Subcutaneous adipose tissue (tissue), 4 donors: ENCODE results near the gene THSD4. TPM values are rescaled to one million over a fixed set of nuclear protein-coding genes. Genes with fewer than 3 reads are reported as not detected.

Source experiments
- total RNA-seq, 4 donors: library from RNA; depleted of rRNA; stranded (reverse); fragments of >200 nt; gene quantifications; one replicate each; pipeline ENCODE4 v1.1.0, GENCODE V29; 2016
- TF ChIP-seq, protein P1 (sequence below): fragments of 450-650 bp; IDR thresholded peaks from one replicate; pipeline ENCODE4 v1.5.1; 2016; ENCODE audit warnings: low read depth, mild to moderate bottlenecking, control low read depth, antibody characterized with exemption, moderate library complexity

THSD4 gene
- total RNA-seq, 4 donors from 2014 or later: 0.17 to 0.94 (median 0.63) TPM

DNA sequence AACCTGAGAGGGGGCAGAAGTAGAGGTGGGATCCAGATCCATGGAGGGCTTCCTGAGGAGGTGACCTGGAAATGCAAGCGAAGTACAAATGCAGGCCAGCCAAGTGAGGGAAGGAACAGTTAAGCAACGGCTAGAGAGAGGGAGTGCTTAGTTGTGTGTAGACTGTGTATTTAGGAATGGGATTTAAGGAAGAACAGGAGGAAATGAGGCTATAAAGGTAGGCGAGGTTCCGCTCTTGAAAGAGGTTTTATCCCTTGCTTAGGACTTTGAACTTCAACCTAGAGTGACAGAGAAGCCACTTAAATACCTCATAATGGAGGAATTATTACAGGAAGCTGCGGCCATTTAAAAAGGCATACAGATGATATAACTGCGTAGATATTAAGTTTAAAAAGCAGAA, 295.1 kb downstream of the THSD4 start:
- TF ChIP-seq, protein P1, sequence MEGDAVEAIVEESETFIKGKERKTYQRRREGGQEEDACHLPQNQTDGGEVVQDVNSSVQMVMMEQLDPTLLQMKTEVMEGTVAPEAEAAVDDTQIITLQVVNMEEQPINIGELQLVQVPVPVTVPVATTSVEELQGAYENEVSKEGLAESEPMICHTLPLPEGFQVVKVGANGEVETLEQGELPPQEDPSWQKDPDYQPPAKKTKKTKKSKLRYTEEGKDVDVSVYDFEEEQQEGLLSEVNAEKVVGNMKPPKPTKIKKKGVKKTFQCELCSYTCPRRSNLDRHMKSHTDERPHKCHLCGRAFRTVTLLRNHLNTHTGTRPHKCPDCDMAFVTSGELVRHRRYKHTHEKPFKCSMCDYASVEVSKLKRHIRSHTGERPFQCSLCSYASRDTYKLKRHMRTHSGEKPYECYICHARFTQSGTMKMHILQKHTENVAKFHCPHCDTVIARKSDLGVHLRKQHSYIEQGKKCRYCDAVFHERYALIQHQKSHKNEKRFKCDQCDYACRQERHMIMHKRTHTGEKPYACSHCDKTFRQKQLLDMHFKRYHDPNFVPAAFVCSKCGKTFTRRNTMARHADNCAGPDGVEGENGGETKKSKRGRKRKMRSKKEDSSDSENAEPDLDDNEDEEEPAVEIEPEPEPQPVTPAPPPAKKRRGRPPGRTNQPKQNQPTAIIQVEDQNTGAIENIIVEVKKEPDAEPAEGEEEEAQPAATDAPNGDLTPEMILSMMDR: no peak

DNA sequence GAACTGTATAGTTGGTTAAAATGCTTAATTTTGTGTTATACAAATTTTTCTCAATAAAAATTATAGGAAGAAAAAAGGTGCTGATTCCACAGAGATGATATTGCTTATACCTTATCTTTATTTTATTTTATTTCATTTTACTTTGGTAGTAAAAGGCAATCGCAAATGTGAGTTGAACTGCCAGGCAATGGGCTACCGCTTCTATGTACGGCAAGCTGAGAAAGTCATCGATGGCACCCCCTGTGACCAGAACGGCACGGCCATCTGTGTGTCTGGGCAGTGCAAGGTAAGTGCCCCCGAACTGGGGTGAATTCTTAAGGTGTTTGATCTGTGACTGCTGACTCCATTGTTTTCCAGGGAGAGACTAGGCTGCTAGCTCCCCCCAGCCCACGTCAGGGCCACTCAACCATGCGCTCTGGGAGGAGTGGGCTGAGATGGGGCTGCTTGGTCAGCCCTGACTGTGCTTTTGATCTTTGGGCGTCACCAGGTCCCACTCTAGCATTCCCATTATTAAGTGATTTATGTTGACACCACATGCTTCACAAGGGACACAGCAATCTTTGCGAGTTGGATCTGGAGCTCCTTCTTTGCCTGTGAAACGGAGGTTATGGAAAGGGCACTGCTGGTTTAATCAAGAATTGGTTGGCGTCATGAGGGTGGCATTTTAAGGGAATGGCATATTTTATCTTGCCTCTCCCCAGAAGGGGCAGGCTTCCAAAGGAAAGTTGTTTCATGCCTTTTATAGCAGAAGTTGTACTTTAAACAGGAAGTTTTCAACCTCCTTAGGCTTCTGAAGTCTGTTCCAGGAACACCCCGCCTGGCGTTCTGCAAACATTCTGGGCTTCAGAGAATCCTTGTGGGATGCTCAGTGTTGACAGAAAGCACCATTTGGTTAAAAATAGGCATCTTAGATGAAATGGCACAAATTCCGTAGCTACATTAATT, 296.5 kb downstream of the THSD4 start:
- TF ChIP-seq, protein P1: no peak

DNA sequence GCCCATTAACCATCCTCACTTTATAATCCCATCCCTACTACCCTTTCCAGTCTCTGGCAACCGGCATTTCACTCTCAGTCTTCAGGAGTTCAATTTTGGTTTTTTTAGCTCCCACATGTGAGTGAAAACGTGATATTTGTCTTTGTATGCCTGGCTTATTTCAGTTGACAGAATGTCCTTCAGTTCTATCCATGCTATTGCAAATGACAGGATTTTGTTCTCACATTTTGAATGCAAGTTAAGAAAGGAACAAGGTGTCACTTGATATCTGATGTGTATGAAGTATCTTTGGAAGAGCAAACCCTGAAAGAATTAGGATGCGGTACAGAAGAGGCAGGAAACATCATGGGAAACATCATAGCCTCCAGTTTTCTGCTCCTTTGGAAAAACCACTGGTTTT, 298.1 kb downstream of the THSD4 start:
- TF ChIP-seq, protein P1: no peak

GRCh38 chr15:71414853-71415252, 299.6 kb downstream of the THSD4 start:
- TF ChIP-seq, protein P1: no peak

DNA sequence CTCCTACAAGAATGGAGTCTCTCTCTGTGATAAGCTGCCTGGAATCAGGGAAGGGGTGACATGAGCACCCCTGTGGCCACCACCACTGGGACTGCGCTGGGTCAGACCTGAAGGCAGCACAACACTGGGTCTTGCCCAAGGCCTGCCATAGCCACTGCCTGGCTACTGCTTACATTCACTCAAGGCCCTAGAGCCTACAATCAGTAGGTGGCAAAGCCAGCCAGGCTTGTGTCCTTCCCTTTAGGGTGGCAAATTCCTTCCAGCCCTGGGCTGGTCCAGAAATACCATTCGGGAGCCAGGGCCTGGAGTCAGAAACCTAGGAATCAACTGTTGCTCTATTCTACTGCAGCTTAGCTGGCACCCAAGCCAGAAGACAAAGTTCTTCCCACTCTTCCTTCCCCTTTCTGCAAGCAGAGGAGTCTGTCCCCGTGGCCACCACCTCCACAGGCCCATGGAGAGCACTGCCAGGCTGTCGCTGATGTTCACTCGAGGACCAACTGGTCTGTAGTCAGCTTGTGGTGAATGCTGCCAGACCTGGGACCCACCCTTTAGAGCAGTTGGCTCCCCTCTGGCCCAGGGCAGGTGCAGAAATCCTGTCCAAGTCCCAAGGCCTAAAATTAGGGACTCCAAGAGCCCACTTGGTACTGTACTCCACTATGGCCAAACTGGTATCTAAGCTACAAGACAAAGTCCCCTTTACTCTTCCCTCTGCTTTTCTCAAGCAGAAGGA, 307.4 kb downstream of the THSD4 start:
- TF ChIP-seq, protein P1: no peak

DNA sequence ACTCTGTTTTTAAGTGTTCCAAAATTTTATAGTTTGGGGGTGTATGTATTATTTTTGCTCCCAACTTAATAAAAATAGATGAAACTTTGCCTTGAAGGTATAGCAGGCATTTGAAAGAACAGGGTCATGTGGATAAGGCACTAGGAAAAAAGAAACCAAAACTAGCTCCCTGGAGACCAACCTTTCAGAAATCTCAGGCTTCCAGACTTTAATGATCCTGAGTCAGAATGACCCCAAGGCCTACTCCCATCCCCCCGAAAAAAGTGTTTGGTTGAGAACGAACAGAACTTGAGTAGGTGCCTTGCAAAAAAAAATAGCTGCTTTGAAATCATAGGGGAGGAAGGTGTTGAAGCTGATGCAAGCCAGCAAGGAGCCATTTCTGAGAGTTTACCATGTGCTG, 309.5 kb downstream of the THSD4 start:
- TF ChIP-seq, protein P1: no peak

DNA sequence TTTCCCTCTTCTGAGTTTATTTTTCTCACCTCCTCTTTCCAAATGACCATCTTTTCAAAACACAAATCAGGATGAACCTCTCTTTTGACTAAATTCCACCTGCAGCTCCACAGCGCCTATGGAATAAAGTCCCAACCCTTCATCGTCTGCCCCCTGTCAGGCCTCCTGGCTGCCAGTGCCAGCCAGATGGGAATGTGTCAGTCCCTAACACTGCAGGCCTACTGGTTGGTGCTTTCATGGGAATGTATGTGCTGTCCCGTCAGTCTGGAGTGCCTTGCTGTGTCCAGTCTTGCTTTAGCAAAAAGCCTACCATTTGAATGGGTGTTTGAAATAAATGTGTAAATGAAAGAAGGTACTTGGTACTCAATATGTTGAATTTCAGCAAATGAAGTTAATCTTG, 310.1 kb downstream of the THSD4 start:
- TF ChIP-seq, protein P1: no peak
